Activated CD4-positive, alpha-beta T cell treated with anti-CD3 and anti-CD28 coated beads for 36 hours (primary cell): ENCODE results near the gene TNRC6B. TPM values are rescaled to one million over a fixed set of nuclear protein-coding genes. Genes with fewer than 3 reads are reported as not detected.

Experiments used
- ATAC-seq: fragments of 200-7000 bp; cut with Tn5 transposase; one replicate; pipeline ENCODE4 v1.10.0; 2021; ENCODE audit warnings: mild to moderate bottlenecking, moderate library complexity
- CTCF ChIA-PET: fragments of 350-600 bp; sonication (Branson Sonifier 250); formaldehyde crosslinking; loops from one replicate; lab custom pipeline; 2021; ENCODE audit warnings: antibody characterized with exemption; lab: Charles Lee
- POLR2A ChIA-PET: fragments of 350-600 bp; sonication (Branson Sonifier 250); formaldehyde crosslinking; loops from one replicate; lab custom pipeline; 2021; ENCODE audit warnings: antibody characterized with exemption, inconsistent platforms; lab: Charles Lee
- DNase-seq: peaks from one replicate; pipeline ENCODE4 v3.0.0-alpha.2; 2020
- H3K27ac Mint-ChIP-seq: one replicate; pipeline ENCODE4 v1.8.0; 2021; ENCODE audit warnings: mixed read lengths
- H3K27me3 Mint-ChIP-seq: one replicate; pipeline ENCODE4 v1.8.0; 2021; ENCODE audit warnings: mixed read lengths
- H3K36me3 Mint-ChIP-seq: one replicate; pipeline ENCODE4 v1.8.0; 2021; ENCODE audit warnings: low read depth, mixed read lengths
- H3K4me1 Mint-ChIP-seq: one replicate; pipeline ENCODE4 v1.8.0; 2021; ENCODE audit warnings: mixed read lengths
- H3K4me3 Mint-ChIP-seq: one replicate; pipeline ENCODE4 v1.8.0; 2021; ENCODE audit warnings: mild to moderate bottlenecking, moderate library complexity, mixed read lengths
- H3K9me3 Mint-ChIP-seq: one replicate; pipeline ENCODE4 v1.8.0; 2021; ENCODE audit warnings: low read depth, mixed read lengths
- intact Hi-C, 2 experiments: fragments of 100-400 bp; cut with DNase I in 1 of 2; cut with micrococcal nuclease in 1 of 2; formaldehyde crosslinking; loops; one replicate each; pipeline versions ENCODE4 v1.14.2 to v1.15.1; 2022 to 2024; cut with DNase I, micrococcal nuclease
- total RNA-seq, 2 experiments: library from RNA; stranded (reverse); gene quantifications; one replicate each; pipeline ENCODE4 v1.2.3, GENCODE V29; 2021

Gene TNRC6B
- total RNA-seq, 2 experiments from 2014 or later: 37.3 to 40.3 TPM

GRCh38 chr22:40232624-40233023 is 54.9 kb downstream of the TNRC6B start:
- ChIA-PET CTCF (interaction anchor here (0.8 kb wide), 1 partner anchor 39 kb away, joined by 3 read pairs; no protein-coding TSS in a partner anchor), POLR2A (no interaction called here)
- intact Hi-C loops: no loop called here
- DNase-seq (no peak), ATAC-seq (no peak)
- H3K36me3 Mint-ChIP-seq: peaks cover 24% of the 10 kb centered on the region
- H3K27ac Mint-ChIP-seq: no peak overlapping the region
- no peaks in the 10 kb centered on the region for H3K27me3 Mint-ChIP-seq
- no peak overlapping the region for H3K4me3 Mint-ChIP-seq
- H3K9me3 Mint-ChIP-seq: no peaks in the 10 kb centered on the region
- peaks cover 32% of the 10 kb centered on the region for H3K4me1 Mint-ChIP-seq

GRCh38 chr22:40233886-40234285 is 56.2 kb downstream of the TNRC6B start:
- no peak for ATAC-seq
- Mint-ChIP-seq H3K27ac (no peak overlapping the region), H3K4me1 (peaks cover 45% of the 10 kb centered on the region), H3K9me3 (no peaks in the 10 kb centered on the region), H3K4me3 (no peak overlapping the region), H3K36me3 (peaks cover 25% of the 10 kb centered on the region), H3K27me3 (no peaks in the 10 kb centered on the region)
- intact Hi-C loops: no loop called here
- CTCF ChIA-PET: interaction anchor here (0.7 to 0.8 kb wide), 2 partner anchors 135 to 914 kb away, joined by 3 to 6 read pairs; no protein-coding TSS in a partner anchor
- no peak for DNase-seq
- POLR2A ChIA-PET: no interaction called here

- no peak for ATAC-seq
- H3K4me1 Mint-ChIP-seq: peaks cover 49% of the 10 kb centered on the region
- no peaks in the 10 kb centered on the region for H3K27me3 Mint-ChIP-seq
- ChIA-PET CTCF (interaction anchor here (0.9 kb wide), 1 partner anchor 9 kb away, joined by 3 read pairs; no protein-coding TSS in a partner anchor), POLR2A (no interaction called here)
- DNase-seq: no peak
- no peak overlapping the region for H3K4me3 Mint-ChIP-seq
- peaks cover 20% of the 10 kb centered on the region for H3K36me3 Mint-ChIP-seq
- H3K9me3 Mint-ChIP-seq: no peaks in the 10 kb centered on the region
- H3K27ac Mint-ChIP-seq: no peak overlapping the region
- intact Hi-C loops: no loop called here
These were observed 56.9 kb downstream of the TNRC6B start for GRCh38 chr22:40234658-40235057.

GRCh38 chr22:40235308-40235707 is 57.6 kb downstream of the TNRC6B start:
- Mint-ChIP-seq H3K36me3 (peaks cover 16% of the 10 kb centered on the region), H3K9me3 (no peaks in the 10 kb centered on the region), H3K4me3 (no peak overlapping the region), H3K27me3 (no peaks in the 10 kb centered on the region), H3K27ac (no peak overlapping the region), H3K4me1 (peaks cover 54% of the 10 kb centered on the region)
- intact Hi-C loops: no loop called here
- no peak for DNase-seq
- ChIA-PET CTCF (interaction anchor here (0.9 kb wide), 1 partner anchor 10 kb away, joined by 3 read pairs; no protein-coding TSS in a partner anchor), POLR2A (interaction anchor here (0.6 to 0.9 kb wide), 3 partner anchors 20 to 200 kb away, joined by 3 read pairs; no protein-coding TSS in a partner anchor)
- ATAC-seq: no peak

- ChIA-PET POLR2A (interaction anchor here (0.9 kb wide), 1 partner anchor 21 kb away, joined by 3 read pairs; no protein-coding TSS in a partner anchor), CTCF (no interaction called here)
- intact Hi-C loops: no loop called here
- no peak for DNase-seq
- no peak overlapping the region for H3K4me3 Mint-ChIP-seq
- ATAC-seq: no peak
- H3K4me1 Mint-ChIP-seq: peaks cover 63% of the 10 kb centered on the region
- H3K27ac Mint-ChIP-seq: peak overlapping the region; percentile 44
- no peaks in the 10 kb centered on the region for H3K9me3 Mint-ChIP-seq
- peaks cover 14% of the 10 kb centered on the region for H3K36me3 Mint-ChIP-seq
- H3K27me3 Mint-ChIP-seq: no peaks in the 10 kb centered on the region
These were observed 58.5 kb downstream of the TNRC6B start for GRCh38 chr22:40236131-40236665.

GRCh38 chr22:40237241-40237640 is 59.5 kb downstream of the TNRC6B start:
- DNase-seq: peak; percentile 51
- Mint-ChIP-seq H3K9me3 (no peaks in the 10 kb centered on the region), H3K4me1 (peaks cover 73% of the 10 kb centered on the region), H3K27ac (peak overlapping the region; percentile 94), H3K36me3 (peaks cover 14% of the 10 kb centered on the region), H3K4me3 (no peak overlapping the region), H3K27me3 (no peaks in the 10 kb centered on the region)
- intact Hi-C loops: no loop called here
- CTCF ChIA-PET: no interaction called here
- ATAC-seq: peak; percentile 22
- POLR2A ChIA-PET: no interaction called here

- ChIA-PET CTCF (interaction anchor here (0.7 kb wide), 1 partner anchor 13 kb away, joined by 3 read pairs; no protein-coding TSS in a partner anchor), POLR2A (interaction anchor here (0.6 kb wide), 1 partner anchor 60 kb away, joined by 3 read pairs; the partner anchor contains the start of gene TNRC6B)
- intact Hi-C loops: no loop called here
- Mint-ChIP-seq H3K27me3 (no peaks in the 10 kb centered on the region), H3K4me3 (peak overlapping the region; percentile 26), H3K36me3 (peaks cover 14% of the 10 kb centered on the region), H3K4me1 (peaks cover 80% of the 10 kb centered on the region), H3K27ac (peak overlapping the region; percentile 94), H3K9me3 (no peaks in the 10 kb centered on the region)
- DNase-seq (peak; percentile 29), ATAC-seq (peak; percentile 33)
These were observed 60.2 kb downstream of the TNRC6B start for GRCh38 chr22:40237788-40238424.

GRCh38 chr22:40238425-40239344 is 61.0 kb downstream of the TNRC6B start:
- peak; percentile 41 for DNase-seq
- CTCF ChIA-PET: interaction anchor here (0.6 to 0.7 kb wide), 3 partner anchors 14 to 1072 kb away, joined by 3 read pairs; no protein-coding TSS in a partner anchor
- Mint-ChIP-seq H3K9me3 (no peaks in the 10 kb centered on the region), H3K27me3 (no peaks in the 10 kb centered on the region), H3K4me3 (no peak overlapping the region), H3K4me1 (peaks cover 84% of the 10 kb centered on the region), H3K27ac (peak overlapping the region; percentile 85), H3K36me3 (peaks cover 12% of the 10 kb centered on the region)
- intact Hi-C loops: no loop called here
- POLR2A ChIA-PET: no interaction called here
- ATAC-seq: peak; percentile 38

GRCh38 chr22:40239345-40239683 is 61.6 kb downstream of the TNRC6B start:
- DNase-seq: no peak
- ChIA-PET POLR2A (no interaction called here), CTCF (interaction anchor here (0.6 kb wide), 3 partner anchors 93 to 1072 kb away, joined by 3 read pairs; no protein-coding TSS in a partner anchor)
- intact Hi-C loops: no loop called here
- ATAC-seq: no peak
- no peak overlapping the region for H3K4me3 Mint-ChIP-seq
- H3K4me1 Mint-ChIP-seq: peaks cover 89% of the 10 kb centered on the region
- no peaks in the 10 kb centered on the region for H3K9me3 Mint-ChIP-seq
- H3K36me3 Mint-ChIP-seq: peaks cover 10% of the 10 kb centered on the region
- H3K27me3 Mint-ChIP-seq: no peaks in the 10 kb centered on the region
- H3K27ac Mint-ChIP-seq: peak overlapping the region; percentile 85

- no peak for ATAC-seq
- peaks cover 90% of the 10 kb centered on the region for H3K4me1 Mint-ChIP-seq
- ChIA-PET CTCF (interaction anchor here (1.5 kb wide), 1 partner anchor 11 kb away, joined by 3 read pairs; no protein-coding TSS in a partner anchor), POLR2A (no interaction called here)
- no peak overlapping the region for H3K4me3 Mint-ChIP-seq
- intact Hi-C loops: loop anchor here in 1 of 2 experiments (5.0 kb wide), 2 partner anchors 37 to 43 kb away; no protein-coding TSS in a partner anchor
- no peaks in the 10 kb centered on the region for H3K9me3 Mint-ChIP-seq
- H3K27ac Mint-ChIP-seq: peak overlapping the region; percentile 68
- H3K27me3 Mint-ChIP-seq: no peaks in the 10 kb centered on the region
- peaks cover 10% of the 10 kb centered on the region for H3K36me3 Mint-ChIP-seq
- no peak for DNase-seq
These were observed 62.4 kb downstream of the TNRC6B start for GRCh38 chr22:40240160-40240559.

GRCh38 chr22:40240686-40241085 is 63.0 kb downstream of the TNRC6B start:
- H3K27me3 Mint-ChIP-seq: no peaks in the 10 kb centered on the region
- ChIA-PET CTCF (interaction anchor here (1.3 to 1.7 kb wide), 4 partner anchors 11 to 156 kb away, joined by 3 to 5 read pairs (median 3); no protein-coding TSS in a partner anchor), POLR2A (interaction anchor here (1.0 to 1.1 kb wide), 2 partner anchors 18 to 196 kb away, joined by 4 read pairs; no protein-coding TSS in a partner anchor)
- H3K4me3 Mint-ChIP-seq: no peak overlapping the region
- peaks cover 87% of the 10 kb centered on the region for H3K4me1 Mint-ChIP-seq
- peak; percentile 1 for ATAC-seq
- DNase-seq: peak; percentile 21
- peaks cover 10% of the 10 kb centered on the region for H3K36me3 Mint-ChIP-seq
- intact Hi-C loops: loop anchor here (1.0 to 5.0 kb wide), 6 partner anchors 10 to 63 kb away; partner anchors contain the start of gene TNRC6B (in 2 of the 2)
- H3K27ac Mint-ChIP-seq: peak overlapping the region; percentile 79
- no peaks in the 10 kb centered on the region for H3K9me3 Mint-ChIP-seq
